NT2/D1 (cell line): ENCODE results near the gene HTR3B.

Experiments used
- DNase-seq: peaks from one replicate; pipeline ENCODE4 v3.0.0-alpha.2; 2011; ENCODE audit warnings: low read depth, low spot score
- H3K27me3 ChIP-seq: 2 replicates; pipeline ENCODE4 v1.6.0; 2011; ENCODE audit warnings: mild to moderate bottlenecking; ENCODE audit not compliant: insufficient read length, insufficient read depth
- H3K36me3 ChIP-seq: 2 replicates; pipeline ENCODE4 v1.6.1; 2011; ENCODE audit warnings: mild to moderate bottlenecking, low read length, mixed read lengths; ENCODE audit not compliant: insufficient read depth, insufficient read length
- H3K4me1 ChIP-seq: 2 replicates; pipeline ENCODE4 v1.5.1; 2011; ENCODE audit not compliant: insufficient read depth, insufficient read length
- H3K4me3 ChIP-seq: 2 replicates; pipeline ENCODE4 v1.5.1; 2011; ENCODE audit warnings: low read depth; ENCODE audit not compliant: insufficient read length
- H3K9ac ChIP-seq: 2 replicates; pipeline ENCODE4 v1.6.0; 2011; ENCODE audit warnings: low read depth; ENCODE audit not compliant: insufficient read length
- H3K9me3 ChIP-seq: 2 replicates; pipeline ENCODE4 v1.5.1; 2011; ENCODE audit warnings: mild to moderate bottlenecking, low read length; ENCODE audit not compliant: insufficient read depth
- SUZ12 ChIP-seq: IDR thresholded peaks from 2 replicates; pipeline ENCODE4 v1.6.1; 2011; ENCODE audit not compliant: insufficient read length, insufficient read depth; ENCODE audit errors: extremely low read depth
- YY1 ChIP-seq: IDR thresholded peaks from 2 replicates; pipeline ENCODE4 v1.6.1; 2011; ENCODE audit not compliant: insufficient read length, insufficient read depth
- ZNF274 ChIP-seq: IDR thresholded peaks from 2 replicates; pipeline ENCODE4 v1.6.1; 2011; ENCODE audit warnings: mild to moderate bottlenecking, low read depth, low read length

HTR3B gene, protein sequence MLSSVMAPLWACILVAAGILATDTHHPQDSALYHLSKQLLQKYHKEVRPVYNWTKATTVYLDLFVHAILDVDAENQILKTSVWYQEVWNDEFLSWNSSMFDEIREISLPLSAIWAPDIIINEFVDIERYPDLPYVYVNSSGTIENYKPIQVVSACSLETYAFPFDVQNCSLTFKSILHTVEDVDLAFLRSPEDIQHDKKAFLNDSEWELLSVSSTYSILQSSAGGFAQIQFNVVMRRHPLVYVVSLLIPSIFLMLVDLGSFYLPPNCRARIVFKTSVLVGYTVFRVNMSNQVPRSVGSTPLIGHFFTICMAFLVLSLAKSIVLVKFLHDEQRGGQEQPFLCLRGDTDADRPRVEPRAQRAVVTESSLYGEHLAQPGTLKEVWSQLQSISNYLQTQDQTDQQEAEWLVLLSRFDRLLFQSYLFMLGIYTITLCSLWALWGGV

GRCh38 chr11:113904379-113905101, at the start of gene HTR3B:
TSS of gene HTR3B (plus strand) at chr11:113904796. CDS start at chr11:113904934, 138 bp downstream.
- Histone ChIP-seq H3K4me3 (no peak within 1 kb of the TSS), H3K9me3 (no peaks in the 10 kb centered on the region), H3K36me3 (no peaks in the 10 kb centered on the region), H3K4me1 (no peaks in the 10 kb centered on the region), H3K27me3 (no peaks in the 10 kb centered on the region), H3K9ac (no peak within 1 kb of the TSS)
- no peak for TF ChIP-seq ZNF274
- no peak for TF ChIP-seq SUZ12
- TF ChIP-seq YY1 = no peak
- DNase-seq = no peak

GRCh38 chr11:113855803-113856202, 48.8 kb upstream of the HTR3B start:
- Histone ChIP-seq H3K9ac (no peak overlapping the region), H3K4me1 (peaks cover 2% of the 10 kb centered on the region), H3K36me3 (peaks cover 25% of the 10 kb centered on the region), H3K27me3 (no peaks in the 10 kb centered on the region), H3K9me3 (peaks cover 15% of the 10 kb centered on the region; the same call in 1 of the 2 replicates), H3K4me3 (no peak overlapping the region)
- TF ChIP-seq YY1 = no peak
- DNase-seq = no peak

DNA sequence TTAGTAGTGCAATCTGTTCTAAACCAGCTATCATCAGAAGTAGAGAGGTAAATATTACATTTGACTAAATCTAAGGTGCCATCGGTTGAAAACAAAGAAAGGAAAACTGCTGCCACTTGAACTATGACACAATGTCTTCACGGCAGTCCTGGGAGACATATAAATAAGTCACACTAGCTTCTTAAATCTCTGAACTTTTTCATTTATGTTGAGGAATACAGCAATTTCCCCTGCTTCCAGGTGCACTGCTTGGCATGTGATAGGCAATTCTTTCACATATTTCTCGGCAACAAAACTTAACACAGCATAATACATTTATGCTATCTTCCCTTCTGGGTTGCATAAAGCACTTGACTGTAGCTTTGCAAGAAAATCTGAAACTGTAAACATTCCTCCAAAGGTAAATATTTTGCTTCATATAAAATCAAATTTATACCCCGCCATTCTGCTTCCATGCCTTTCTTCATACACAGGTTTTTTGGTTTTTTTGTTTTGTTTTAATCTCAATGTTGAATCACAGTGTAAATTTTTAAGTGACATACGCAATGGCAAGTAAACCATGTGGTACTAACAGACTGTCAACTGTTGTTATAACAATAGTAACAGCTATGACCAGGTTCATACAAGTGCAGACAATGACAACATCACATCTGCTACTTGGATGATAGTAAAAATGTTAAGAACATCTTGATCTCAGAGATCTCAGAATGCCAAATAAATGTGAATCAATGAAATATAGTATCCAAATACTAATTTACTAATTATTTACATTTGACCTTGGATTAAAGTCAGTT, 47.4 kb upstream of the HTR3B start:
- peaks cover 15% of the 10 kb centered on the region for H3K36me3 ChIP-seq
- TF ChIP-seq YY1 (no peak), ZNF274 (no peak), SUZ12 (no peak)
- DNase-seq = no peak
- peaks cover 2% of the 10 kb centered on the region for H3K4me1 ChIP-seq
- H3K9me3 ChIP-seq = peaks cover 12% of the 10 kb centered on the region; the same call in 1 of the 2 replicates
- no peaks in the 10 kb centered on the region for H3K27me3 ChIP-seq
- no peak overlapping the region for H3K4me3 ChIP-seq
- no peak overlapping the region for H3K9ac ChIP-seq

GRCh38 chr11:113859665-113860064, 44.9 kb upstream of the HTR3B start:
- peaks cover 2% of the 10 kb centered on the region for H3K4me1 ChIP-seq
- no peaks in the 10 kb centered on the region for H3K9me3 ChIP-seq
- DNase-seq = peak; percentile 51
- H3K4me3 ChIP-seq = no peak overlapping the region
- peaks cover 5% of the 10 kb centered on the region for H3K36me3 ChIP-seq
- no peaks in the 10 kb centered on the region for H3K27me3 ChIP-seq
- TF ChIP-seq ZNF274 = no peak
- no peak for TF ChIP-seq YY1
- no peak for TF ChIP-seq SUZ12
- H3K9ac ChIP-seq = no peak overlapping the region

- peak; percentile 38 for DNase-seq
- no peak overlapping the region for H3K9ac ChIP-seq
- H3K9me3 ChIP-seq = no peaks in the 10 kb centered on the region
Measured at GRCh38 chr11:113862435-113862834, 42.2 kb upstream of the HTR3B start.

DNA sequence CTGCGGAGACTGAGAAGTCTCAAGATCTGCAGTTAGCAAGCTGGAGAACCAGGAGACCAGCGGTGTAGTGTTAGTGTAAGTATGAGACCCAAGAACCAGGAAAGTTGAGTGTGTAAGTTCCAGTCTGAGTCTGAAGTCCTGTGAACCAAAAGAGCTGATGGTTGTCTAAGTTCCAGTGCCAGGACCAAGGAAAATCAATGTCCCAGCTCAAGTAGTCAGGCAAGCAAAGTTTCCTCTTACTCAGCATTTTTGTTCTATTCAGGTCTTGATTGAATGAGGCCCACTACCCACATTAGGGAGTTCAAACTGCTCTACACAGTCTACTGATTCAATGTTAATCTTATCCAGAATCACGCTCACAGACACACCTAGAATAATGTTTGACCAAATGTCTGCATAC, 40.2 kb upstream of the HTR3B start:
- Histone ChIP-seq H3K9me3 (no peaks in the 10 kb centered on the region), H3K4me3 (no peak overlapping the region), H3K9ac (no peak overlapping the region), H3K27me3 (no peaks in the 10 kb centered on the region), H3K36me3 (peaks cover 21% of the 10 kb centered on the region), H3K4me1 (peaks cover 2% of the 10 kb centered on the region)
- no peak for TF ChIP-seq SUZ12
- DNase-seq = no peak

More at GRCh38 chr11:113862435-113862834, 42.2 kb upstream of the HTR3B start:
- no peak overlapping the region for H3K4me3 ChIP-seq
- TF ChIP-seq ZNF274 (no peak), YY1 (no peak), SUZ12 (no peak)
- H3K36me3 ChIP-seq = peaks cover 8% of the 10 kb centered on the region
- H3K4me1 ChIP-seq = peaks cover 2% of the 10 kb centered on the region
- H3K27me3 ChIP-seq = no peaks in the 10 kb centered on the region

GRCh38 chr11:113865873-113866272, 38.7 kb upstream of the HTR3B start:
- H3K27me3 ChIP-seq = no peaks in the 10 kb centered on the region
- TF ChIP-seq SUZ12 (no peak), YY1 (no peak), ZNF274 (no peak)
- H3K4me1 ChIP-seq = peaks cover 2% of the 10 kb centered on the region
- DNase-seq = no peak
- H3K36me3 ChIP-seq = peaks cover 26% of the 10 kb centered on the region
- no peak overlapping the region for H3K4me3 ChIP-seq
- no peak overlapping the region for H3K9ac ChIP-seq
- no peaks in the 10 kb centered on the region for H3K9me3 ChIP-seq
